Common myeloid progenitor, CD34-positive (primary cell): Measurements from ENCODE around the gene CLCN3.

ENCODE experiments used
- CTCF ChIA-PET: fragments of 350-600 bp; sonication (Branson Sonifier 250); formaldehyde crosslinking; loops from one replicate; lab custom pipeline; 2021; ENCODE audit warnings: antibody characterized with exemption; lab: Charles Lee
- POLR2A ChIA-PET: fragments of 350-600 bp; sonication (Branson Sonifier 250); formaldehyde crosslinking; loops from one replicate; lab custom pipeline; 2021; ENCODE audit warnings: antibody characterized with exemption; lab: Charles Lee
- DNase-seq, 3 donors: peaks; one replicate each; pipeline versions ENCODE4 v3.0.0 to v3.0.0-alpha.2; 2013
- H3K27ac ChIP-seq, 2 experiments: 1 replicate in 1 of 2; 2 replicates in 1 of 2; pipeline ENCODE4 v1.7.0; 2013; ENCODE audit warnings: inconsistent platforms in 2 of 2, low read length in 2 of 2, mild to moderate bottlenecking in 2 of 2, low read depth in 1 of 2, moderate library complexity in 1 of 2; ENCODE audit not compliant: severe bottlenecking in 2 of 2, insufficient read depth in 1 of 2, poor library complexity in 1 of 2
- H3K27me3 ChIP-seq, 5 experiments: replicated peaks in 2 of 5; 1 replicate in 3 of 5; 2 replicates in 2 of 5; pipeline versions ENCODE4 v1.6.1 to v1.7.0; 2013; ENCODE audit warnings: low read length in 4 of 5, mild to moderate bottlenecking in 2 of 5, moderate library complexity in 2 of 5, inconsistent platforms in 1 of 5; ENCODE audit not compliant: insufficient read depth in 5 of 5, control insufficient read depth in 4 of 5
- H3K36me3 ChIP-seq, 4 experiments: 1 replicate in 2 of 4; 2 replicates in 2 of 4; pipeline versions ENCODE4 v1.6.1 to v1.7.0; 2013; ENCODE audit warnings: low read length in 3 of 4, control low read depth in 1 of 4, mild to moderate bottlenecking in 1 of 4; ENCODE audit not compliant: control insufficient read depth in 4 of 4, insufficient read depth in 4 of 4
- H3K4me1 ChIP-seq, 4 experiments: 1 replicate in 3 of 4; 2 replicates in 1 of 4; pipeline versions ENCODE4 v1.6.1 to v1.7.1; 2013; ENCODE audit warnings: low read length in 3 of 4, mild to moderate bottlenecking in 3 of 4, control low read depth in 1 of 4, inconsistent platforms in 1 of 4, moderate library complexity in 1 of 4; ENCODE audit not compliant: control insufficient read depth in 4 of 4, insufficient read depth in 4 of 4; ENCODE audit errors: control extremely low read depth in 1 of 4
- H3K4me3 ChIP-seq, 7 experiments: 1 replicate in 4 of 7; 2 replicates in 3 of 7; pipeline versions ENCODE4 v1.5.1 to v1.7.0; 2013; ENCODE audit warnings: mild to moderate bottlenecking in 7 of 7, low read length in 6 of 7, moderate library complexity in 6 of 7, inconsistent platforms in 2 of 7, low read depth in 2 of 7, control low read depth in 1 of 7; ENCODE audit not compliant: insufficient read depth in 4 of 7, control insufficient read depth in 1 of 7; ENCODE audit errors: extremely low read depth in 1 of 7
- H3K9me3 ChIP-seq, 5 experiments: 1 replicate in 4 of 5; 2 replicates in 1 of 5; pipeline versions ENCODE4 v1.6.1 to v1.7.1; 2013; ENCODE audit warnings: low read length in 4 of 5, mild to moderate bottlenecking in 2 of 5, inconsistent platforms in 1 of 5, low read depth in 1 of 5, moderate library complexity in 1 of 5; ENCODE audit not compliant: control insufficient read depth in 4 of 5, insufficient read depth in 2 of 5; ENCODE audit errors: control extremely low read depth in 1 of 5
- WGBS: methylation state at CpG from one replicate; pipeline ENCODE4 v1.1.5; 2013; ENCODE audit not compliant: insufficient coverage; 5-methylcytosine and 5-hydroxymethylcytosine counted together

CLCN3 gene

DNA sequence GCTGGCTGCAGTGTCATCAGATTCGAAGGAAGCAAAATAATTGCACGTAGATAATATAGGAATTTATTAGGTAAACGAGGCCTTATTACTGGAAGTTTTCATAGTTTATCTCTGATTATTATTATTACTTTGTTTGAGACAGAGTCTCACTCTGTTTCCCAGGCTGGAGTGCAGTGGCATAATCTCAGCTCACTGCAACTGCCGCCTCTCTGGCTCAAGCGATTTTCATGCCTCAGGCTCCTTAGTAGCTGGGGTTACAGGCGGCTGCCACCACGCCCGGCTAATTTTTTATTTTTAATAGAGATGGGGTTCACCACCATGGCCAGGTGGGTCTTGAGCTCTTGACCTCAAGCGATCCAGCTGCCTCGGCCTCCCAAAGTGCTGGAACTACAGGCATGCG, 12.5 kb downstream of the CLCN3 start:
- DNase-seq: no peak
- WGBS: 100% methylated on average over 2 of the region's 11 CpGs
- POLR2A ChIA-PET: no interaction called here
- H3K4me1 ChIP-seq: no peaks in the 10 kb centered on the region
- no peaks in the 10 kb centered on the region for H3K9me3 ChIP-seq
- peaks cover 0 to 3% (median 1%) of the 10 kb centered on the region in 4 experiments for H3K36me3 ChIP-seq
- H3K27ac ChIP-seq: no peak overlapping the region
- CTCF ChIA-PET: no interaction called here
- no peak overlapping the region for H3K4me3 ChIP-seq
- H3K27me3 ChIP-seq: no peaks in the 10 kb centered on the region

DNA sequence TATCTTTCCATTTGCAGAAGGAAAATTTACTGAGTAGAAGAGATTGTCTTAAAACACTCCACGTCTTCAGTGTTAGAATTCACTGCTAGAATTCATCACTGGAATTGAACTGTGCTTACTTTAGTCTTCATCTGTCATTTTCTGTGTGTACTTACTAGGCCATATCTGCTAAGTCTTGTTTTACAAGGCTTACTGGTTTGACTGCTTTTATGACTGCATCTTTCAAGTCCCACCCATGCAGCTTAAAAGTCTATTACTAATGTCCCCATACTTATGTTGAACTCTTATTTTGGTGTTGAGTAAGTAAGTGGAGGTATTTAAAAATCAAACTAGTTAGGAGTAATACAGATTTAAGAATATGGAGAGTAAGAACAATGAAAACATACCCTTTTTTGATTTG, 14.6 kb downstream of the CLCN3 start:
- CTCF ChIA-PET: interaction anchor here (0.6 to 1.2 kb wide), 3 partner anchors 10 to 16 kb away, joined by 3 read pairs; partner anchors contain the start of gene CLCN3
- Histone ChIP-seq H3K9me3 (no peaks in the 10 kb centered on the region), H3K4me3 (no peak overlapping the region), H3K4me1 (no peaks in the 10 kb centered on the region), H3K36me3 (peaks cover 3 to 8% (median 6%) of the 10 kb centered on the region in 4 experiments), H3K27me3 (no peaks in the 10 kb centered on the region), H3K27ac (no peak overlapping the region)
- POLR2A ChIA-PET: no interaction called here
- WGBS: 88% methylated on average over 1 of the region's 1 CpG
- no peak for DNase-seq

GRCh38 chr4:169640261-169640870, 20.0 kb downstream of the CLCN3 start:
- Histone ChIP-seq H3K27ac (no peak overlapping the region), H3K4me1 (no peaks in the 10 kb centered on the region), H3K9me3 (no peaks in the 10 kb centered on the region), H3K27me3 (no peaks in the 10 kb centered on the region), H3K36me3 (peaks cover 3 to 13% (median 8%) of the 10 kb centered on the region in 4 experiments), H3K4me3 (no peak overlapping the region)
- ChIA-PET POLR2A (no interaction called here), CTCF (interaction anchor here (1.2 to 1.9 kb wide), 3 partner anchors 13 to 19 kb away, joined by 3 to 5 read pairs (median 5); no protein-coding TSS in a partner anchor)
- DNase-seq: no peak

DNA sequence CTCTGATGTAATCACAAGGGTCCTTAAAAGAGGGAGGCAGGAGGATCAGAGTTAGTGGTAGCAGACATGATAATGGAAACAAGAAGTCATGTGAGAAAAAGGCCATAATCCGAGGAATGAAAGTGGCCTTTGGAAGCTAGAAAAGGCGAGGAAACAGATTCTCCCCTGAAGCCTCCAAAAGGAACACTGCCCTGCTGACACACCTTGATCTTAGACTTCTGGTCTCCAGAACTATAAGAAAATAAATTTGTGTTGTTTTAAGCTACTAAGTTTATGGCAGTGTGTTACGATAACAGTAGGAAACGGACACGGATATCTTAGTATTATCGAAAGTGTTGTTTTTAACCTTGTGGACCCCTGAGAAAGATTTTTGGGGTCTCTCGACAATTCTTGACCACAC, 24.4 kb downstream of the CLCN3 start:
- no peak for DNase-seq
- Histone ChIP-seq H3K4me1 (no peaks in the 10 kb centered on the region), H3K27me3 (no peaks in the 10 kb centered on the region), H3K27ac (no peak overlapping the region), H3K36me3 (peaks cover 0 to 6% (median 3%) of the 10 kb centered on the region in 4 experiments), H3K9me3 (no peaks in the 10 kb centered on the region), H3K4me3 (no peak overlapping the region)
- ChIA-PET POLR2A (no interaction called here), CTCF (no interaction called here)
- WGBS: 98% methylated on average over 7 of the region's 7 CpGs

GRCh38 chr4:169645627-169646026, 25.2 kb downstream of the CLCN3 start:
- ChIA-PET CTCF (interaction anchor here (2.5 kb wide), 1 partner anchor 13 kb away, joined by 7 read pairs; no protein-coding TSS in a partner anchor), POLR2A (no interaction called here)
- Histone ChIP-seq H3K27ac (no peak overlapping the region), H3K4me1 (no peaks in the 10 kb centered on the region), H3K27me3 (no peaks in the 10 kb centered on the region), H3K9me3 (no peaks in the 10 kb centered on the region), H3K36me3 (peaks cover 0 to 6% (median 2%) of the 10 kb centered on the region in 4 experiments), H3K4me3 (no peak overlapping the region)
- DNase-seq: no peak
- no CpG with 5 or more reads among the region's 1 CpG for WGBS

GRCh38 chr4:169649545-169650226, 29.3 kb downstream of the CLCN3 start:
- no peaks in the 10 kb centered on the region for H3K9me3 ChIP-seq
- H3K27me3 ChIP-seq: no peaks in the 10 kb centered on the region
- CTCF ChIA-PET: no interaction called here
- WGBS: 90% methylated on average over 6 of the region's 7 CpGs
- H3K4me3 ChIP-seq: no peak overlapping the region
- H3K36me3 ChIP-seq: peaks cover 0 to 3% (median 0%) of the 10 kb centered on the region in 4 experiments
- no peak overlapping the region for H3K27ac ChIP-seq
- POLR2A ChIA-PET: no interaction called here
- no peak for DNase-seq
- H3K4me1 ChIP-seq: no peaks in the 10 kb centered on the region

GRCh38 chr4:169650227-169650936, 30.0 kb downstream of the CLCN3 start:
- ChIA-PET POLR2A (no interaction called here), CTCF (no interaction called here)
- Histone ChIP-seq H3K36me3 (peaks cover 0 to 3% (median 0%) of the 10 kb centered on the region in 4 experiments), H3K9me3 (no peaks in the 10 kb centered on the region), H3K27me3 (no peaks in the 10 kb centered on the region), H3K4me1 (no peaks in the 10 kb centered on the region), H3K27ac (peak overlapping the region in 1 of 2 experiments; percentile 17), H3K4me3 (no peak overlapping the region)
- no CpG with 5 or more reads among the region's 3 CpGs for WGBS
- no peak for DNase-seq
